CD4-positive, alpha-beta T cell treated with Interleukin-4 for 1 hour (primary cell): Measurements from ENCODE around the gene ABCD1.
"Not testable (repeated sequence)": the region's sequence is repeated elsewhere in the genome, so short reads cannot be mapped to it uniquely, and the experiment has no call there.

Experiments
- DNase-seq, 2 donors: peaks; one replicate each; pipeline ENCODE4 v3.0.0-alpha.2; 2020 to 2022

The ABCD1 gene

DNA sequence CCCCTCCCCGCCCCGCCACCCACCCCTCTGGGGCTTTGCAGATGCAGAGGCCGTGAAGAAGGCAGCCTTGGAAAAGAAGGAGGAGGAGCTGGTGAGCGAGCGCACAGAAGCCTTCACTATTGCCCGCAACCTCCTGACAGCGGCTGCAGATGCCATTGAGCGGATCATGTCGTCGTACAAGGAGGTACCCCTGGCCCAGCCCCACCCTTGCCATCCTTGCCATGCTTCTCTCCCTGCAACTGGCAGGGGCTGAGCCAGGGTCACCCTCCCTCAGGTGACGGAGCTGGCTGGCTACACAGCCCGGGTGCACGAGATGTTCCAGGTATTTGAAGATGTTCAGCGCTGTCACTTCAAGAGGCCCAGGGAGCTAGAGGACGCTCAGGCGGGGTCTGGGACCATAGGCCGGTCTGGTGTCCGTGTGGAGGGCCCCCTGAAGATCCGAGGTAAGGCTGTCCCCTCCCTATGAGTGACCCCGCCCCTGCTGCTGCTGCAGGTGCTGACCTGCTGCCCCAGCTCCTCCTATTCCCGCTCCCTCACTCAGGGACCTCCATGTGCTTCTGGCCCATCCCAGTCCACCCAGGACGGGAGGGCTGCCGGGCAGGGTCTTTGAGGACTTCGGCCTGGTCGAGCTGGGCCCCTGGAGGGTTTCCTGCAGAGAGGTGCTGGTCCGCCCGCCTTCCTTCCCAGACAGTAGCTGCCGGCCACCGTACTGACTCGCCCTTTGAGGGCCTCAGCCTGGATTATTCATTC lies 11.6 kb downstream of the ABCD1 start:
- no peak for DNase-seq

DNA sequence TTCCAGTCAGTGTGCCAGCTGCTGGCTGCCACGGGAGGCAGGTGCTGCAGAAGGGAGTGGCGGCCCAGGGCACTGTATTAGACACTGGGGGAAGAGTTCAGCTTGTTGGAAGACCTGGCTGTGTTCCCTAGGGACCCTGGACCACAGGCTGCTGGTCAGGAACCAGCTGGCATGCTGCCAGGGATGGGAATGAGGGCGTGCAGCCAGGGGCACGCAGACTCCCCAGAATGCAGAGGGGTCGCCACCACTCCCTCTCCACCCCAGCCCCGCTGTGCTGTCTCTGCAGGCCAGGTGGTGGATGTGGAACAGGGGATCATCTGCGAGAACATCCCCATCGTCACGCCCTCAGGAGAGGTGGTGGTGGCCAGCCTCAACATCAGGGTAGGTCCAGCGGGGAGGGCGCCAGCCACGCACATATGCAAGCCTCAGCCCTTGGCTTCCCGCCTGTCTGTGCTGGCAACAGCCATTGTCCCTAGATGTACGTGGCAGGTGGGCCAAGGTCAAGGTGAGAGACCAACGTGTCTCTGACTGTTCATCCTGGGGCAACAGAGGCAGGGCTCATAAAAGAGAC lies 12.3 kb downstream of the ABCD1 start:
- DNase-seq: no peak

DNA sequence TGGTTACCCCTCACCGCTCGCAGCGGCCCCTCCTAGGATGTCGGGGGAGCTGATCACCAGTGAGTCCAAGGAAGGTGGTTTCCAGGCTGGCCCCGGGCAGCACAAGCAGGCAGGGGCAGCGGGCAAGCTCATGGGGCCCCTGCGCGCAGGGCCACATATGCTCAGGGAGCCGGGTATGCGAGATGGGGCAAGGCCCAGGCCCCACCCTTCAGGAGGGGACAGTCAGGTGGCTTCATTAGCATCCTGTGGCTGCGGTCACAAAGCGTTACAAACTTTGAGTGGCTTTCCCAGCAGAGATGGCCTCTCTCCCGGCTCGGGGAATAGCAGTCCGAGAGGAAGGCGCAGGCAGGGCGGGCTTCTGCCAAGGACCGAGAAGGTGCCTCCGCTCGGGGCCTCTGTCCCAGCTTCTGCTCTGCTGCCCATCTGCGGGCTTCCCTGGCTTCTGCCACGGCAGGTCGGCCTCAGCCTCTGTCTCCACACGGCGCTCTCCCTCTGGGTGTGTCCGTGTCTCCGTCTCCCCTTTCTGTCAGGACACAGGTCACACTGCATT lies 13.5 kb downstream of the ABCD1 start:
- no peak for DNase-seq

DNA sequence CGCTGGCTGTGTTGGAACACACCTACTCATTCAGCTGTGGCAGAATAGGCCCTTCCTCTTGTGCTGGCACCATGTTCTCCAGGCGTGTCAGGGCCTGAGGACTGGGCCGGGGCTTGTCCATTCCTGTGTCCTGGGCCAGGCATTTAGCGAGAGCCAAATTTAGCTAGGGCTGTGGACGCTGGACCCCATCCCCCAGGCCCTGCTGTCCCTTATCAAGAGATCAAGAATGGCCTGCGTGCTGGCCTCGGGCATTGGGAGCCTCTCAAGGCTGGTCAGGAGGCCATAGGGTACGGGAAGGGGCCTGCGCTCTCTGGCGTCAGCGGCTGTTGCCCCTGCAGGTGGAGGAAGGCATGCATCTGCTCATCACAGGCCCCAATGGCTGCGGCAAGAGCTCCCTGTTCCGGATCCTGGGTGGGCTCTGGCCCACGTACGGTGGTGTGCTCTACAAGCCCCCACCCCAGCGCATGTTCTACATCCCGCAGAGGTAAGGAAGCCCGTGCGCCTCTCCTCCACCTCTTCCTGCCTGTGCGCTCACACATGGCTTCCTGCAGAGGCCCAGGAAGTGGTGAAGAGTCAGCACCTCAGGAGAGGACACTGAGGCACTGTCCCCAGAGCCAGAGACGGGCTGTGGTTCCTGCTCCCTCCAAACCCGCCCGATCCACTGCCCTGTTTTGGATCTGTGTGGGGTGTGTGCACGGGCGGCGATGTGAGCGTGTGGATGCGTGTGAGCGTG lies 15.3 kb downstream of the ABCD1 start:
- no peak for DNase-seq

DNA sequence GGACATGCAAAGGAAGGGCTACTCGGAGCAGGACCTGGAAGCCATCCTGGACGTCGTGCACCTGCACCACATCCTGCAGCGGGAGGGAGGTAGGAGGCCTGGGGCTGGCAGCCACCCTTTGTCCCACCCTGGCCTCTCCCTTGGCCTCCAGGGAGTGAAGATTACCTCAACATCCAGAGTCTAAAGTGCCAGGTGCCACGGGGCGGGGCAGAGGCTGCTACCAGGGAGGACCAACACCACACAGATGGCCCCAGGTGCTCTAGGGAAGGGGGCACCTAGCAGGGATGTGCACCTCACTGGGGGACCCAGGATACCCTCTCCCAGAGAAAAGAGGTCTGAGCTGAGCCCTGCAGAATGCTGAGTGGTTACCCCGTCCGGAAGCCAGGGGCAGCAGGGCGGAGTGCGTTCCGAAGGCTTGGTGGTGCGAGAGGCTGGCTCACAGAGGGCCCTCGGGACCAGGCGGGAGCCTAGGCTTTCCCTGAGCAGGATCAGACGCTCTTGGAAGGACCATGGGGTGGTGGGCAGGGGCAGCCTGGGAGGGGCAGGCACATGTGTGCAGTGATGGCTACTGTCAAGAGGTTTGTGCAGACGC lies 16.1 kb downstream of the ABCD1 start:
- DNase-seq: no peak

DNA sequence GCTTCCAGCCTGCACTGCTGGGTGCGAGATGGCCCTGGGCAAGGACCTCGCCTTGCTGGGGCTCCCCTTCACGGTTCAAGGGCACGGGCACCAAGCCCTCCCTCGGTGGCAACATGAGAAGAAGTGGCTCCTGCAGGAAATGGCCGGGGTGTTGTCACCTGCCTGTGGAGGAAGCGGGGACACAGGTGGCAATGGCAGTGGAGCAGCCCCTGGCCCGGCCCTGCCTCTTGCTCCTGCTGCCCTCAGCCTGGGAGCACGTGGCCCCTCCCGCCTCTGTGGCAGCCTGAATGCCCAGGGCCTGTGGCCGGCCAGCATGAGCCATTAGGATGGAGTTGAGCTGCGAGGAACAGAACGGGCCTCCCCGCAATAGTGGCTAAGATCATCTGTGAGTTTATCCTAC lies 16.8 kb downstream of the ABCD1 start:
- no peak for DNase-seq

DNA sequence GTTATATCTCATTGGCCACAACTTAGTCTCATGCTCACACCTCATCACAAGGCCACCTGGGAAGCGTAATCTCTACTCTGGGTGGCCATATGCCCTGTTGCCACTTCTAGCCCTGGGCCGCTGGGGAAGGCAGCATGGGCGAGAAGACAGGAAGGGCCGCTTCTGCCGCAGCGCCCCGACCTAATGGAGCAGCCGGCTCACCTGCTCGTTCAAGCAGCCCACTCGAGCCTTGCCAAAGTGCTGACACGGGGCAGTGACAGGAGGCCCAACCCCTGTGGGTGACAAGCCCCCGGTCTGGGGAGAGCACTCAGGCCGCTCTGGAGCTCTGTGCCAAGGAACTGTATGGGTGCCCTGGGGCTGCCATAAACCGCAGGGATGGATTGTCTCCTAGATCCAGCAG lies 17.5 kb downstream of the ABCD1 start:
- not testable (repeated sequence) for DNase-seq

DNA sequence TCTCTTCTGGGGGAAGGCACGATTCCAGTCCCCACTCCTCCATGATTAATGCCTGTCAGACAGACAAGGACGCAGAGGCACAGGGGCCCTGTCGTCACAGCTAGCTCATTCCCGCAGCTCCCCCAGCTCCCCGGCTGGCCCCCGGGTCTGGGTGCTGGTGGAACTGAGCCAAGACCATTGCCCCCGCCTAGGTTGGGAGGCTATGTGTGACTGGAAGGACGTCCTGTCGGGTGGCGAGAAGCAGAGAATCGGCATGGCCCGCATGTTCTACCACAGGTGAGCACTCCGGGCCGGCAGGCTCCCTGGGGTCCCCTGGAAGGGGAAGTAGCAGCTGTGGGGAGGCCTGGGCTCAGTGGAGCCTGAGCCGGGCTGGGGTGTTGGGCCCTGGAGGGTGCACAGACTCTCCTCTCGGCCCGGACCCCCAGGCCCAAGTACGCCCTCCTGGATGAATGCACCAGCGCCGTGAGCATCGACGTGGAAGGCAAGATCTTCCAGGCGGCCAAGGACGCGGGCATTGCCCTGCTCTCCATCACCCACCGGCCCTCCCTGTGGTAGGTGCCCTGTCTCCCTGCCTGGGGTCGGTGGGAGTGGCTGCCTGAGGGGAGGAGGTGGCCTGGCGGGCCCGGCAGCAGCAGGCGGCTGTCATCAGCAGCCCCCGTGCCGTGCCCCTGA lies 18.3 kb downstream of the ABCD1 start:
- not testable (repeated sequence) for DNase-seq

DNA sequence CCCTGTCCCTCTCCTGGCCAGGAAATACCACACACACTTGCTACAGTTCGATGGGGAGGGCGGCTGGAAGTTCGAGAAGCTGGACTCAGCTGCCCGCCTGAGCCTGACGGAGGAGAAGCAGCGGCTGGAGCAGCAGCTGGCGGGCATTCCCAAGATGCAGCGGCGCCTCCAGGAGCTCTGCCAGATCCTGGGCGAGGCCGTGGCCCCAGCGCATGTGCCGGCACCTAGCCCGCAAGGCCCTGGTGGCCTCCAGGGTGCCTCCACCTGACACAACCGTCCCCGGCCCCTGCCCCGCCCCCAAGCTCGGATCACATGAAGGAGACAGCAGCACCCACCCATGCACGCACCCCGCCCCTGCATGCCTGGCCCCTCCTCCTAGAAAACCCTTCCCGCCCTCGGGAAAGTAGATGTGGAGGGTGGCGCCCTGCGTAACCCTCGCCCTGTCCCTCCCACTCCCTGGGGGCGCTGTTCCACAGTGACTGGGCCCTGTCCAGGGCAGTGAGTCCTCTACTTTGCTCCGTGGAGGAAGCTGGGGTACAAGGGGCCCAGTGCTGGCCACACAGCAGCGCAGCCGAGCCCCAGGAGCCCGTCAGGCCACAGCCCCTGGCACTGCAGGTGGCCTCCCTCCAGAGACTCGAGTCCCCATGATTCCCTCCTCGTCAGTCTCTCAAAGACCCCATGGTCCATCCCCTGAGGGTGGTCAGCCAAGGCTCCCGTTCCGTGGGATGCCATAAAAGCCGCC lies 19.0 kb downstream of the ABCD1 start:
- not testable (repeated sequence) for DNase-seq

DNA sequence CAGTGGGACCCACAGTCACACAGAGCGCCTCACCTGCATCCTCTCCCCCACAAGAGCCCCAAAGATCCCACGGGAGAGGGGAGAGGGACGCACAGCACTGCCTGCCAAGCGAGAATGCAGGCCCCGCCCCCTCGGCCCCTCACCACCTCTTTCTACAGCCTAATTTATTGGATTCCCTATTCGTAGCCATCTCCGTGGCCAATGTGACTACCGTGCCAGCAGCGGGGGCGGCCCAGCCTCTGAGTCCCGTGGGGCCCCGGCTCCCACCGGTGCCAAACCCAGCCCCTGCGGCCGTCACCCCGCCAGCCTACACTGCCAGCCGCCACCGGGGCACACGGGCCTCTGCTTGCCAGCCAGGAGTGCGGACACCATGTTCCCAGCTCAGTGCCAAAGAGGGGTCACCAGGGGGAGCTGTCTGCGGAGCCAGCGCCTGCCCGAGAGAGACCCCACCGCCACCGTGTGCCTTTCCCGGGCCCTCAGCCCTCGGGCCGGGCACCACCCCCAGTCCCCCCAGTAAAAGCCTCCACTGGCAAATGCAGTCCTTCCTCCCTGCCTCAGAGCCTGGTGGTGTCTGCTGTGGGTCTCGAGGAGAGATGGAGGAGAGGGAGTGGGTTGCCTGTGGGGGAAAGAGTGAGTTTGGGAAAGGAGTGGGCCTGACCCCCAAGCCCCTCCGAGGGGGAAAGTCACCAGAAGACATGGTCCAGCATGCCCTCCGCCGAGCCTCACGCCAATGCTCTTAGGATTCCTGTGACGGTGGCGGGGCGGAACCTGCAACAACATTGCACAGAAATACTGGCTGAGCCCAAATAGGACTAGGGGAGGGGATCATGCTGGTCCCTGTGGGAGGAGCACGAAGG lies 19.8 kb downstream of the ABCD1 start:
- DNase-seq: peak in 1 of 2 donors; percentile 11

DNA sequence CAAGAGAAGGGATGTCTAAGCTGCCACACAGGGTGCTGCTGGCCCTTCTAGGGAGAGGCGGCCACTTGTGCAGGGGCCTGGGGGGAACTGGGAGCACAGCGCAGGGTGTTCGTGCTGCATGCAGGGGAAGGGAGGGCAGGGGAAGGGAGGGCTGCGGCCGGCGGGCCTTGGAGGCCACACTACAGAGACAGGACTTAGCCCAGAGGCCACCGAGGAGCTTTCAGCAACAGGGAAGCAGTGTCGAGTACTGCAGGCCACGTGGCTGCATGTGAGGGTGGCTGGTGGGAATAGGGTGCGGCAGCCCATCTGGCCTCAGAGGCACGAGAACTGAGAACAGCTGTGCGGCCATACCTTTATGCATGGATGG lies 20.4 kb downstream of the ABCD1 start:
- DNase-seq: peak in 1 of 2 donors; percentile 2

DNA sequence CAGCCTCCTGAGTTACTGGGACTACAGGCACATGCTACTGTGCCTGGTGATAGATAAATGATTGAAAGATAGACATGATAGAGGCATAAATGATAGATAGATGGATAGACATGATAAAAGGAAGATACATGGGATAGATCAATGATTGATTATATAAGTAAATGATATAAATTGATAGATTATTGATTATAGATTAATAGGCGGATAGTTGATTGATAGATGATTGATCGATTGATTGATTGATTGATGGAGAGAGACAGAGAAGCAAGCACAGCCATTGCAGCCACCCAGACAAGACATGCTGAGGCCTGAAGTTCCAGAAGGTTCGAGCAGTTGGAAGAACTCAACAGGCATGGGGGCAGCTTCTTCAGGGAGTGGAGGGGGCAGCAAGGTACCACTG lies 21.7 kb downstream of the ABCD1 start:
- no peak for DNase-seq

DNA sequence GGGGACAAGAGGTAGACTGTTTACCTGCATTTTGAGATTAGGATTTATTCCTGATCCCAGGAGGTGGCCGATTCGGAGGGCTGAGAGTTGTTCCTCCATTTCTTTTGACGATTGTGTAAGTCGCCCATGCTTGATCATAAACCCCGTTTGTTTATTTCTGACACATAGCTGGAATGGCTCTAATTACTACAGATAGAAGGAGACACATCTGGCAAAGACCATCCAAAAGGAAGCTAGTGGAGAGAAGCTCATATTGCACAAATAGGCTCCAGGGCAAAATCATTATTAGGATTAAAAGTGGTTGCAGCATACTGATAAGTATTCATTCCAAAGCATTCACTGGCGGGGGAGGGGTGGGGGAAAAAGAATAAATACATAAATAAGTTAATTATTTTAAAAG lies 22.3 kb downstream of the ABCD1 start:
- DNase-seq: not testable (repeated sequence)

DNA sequence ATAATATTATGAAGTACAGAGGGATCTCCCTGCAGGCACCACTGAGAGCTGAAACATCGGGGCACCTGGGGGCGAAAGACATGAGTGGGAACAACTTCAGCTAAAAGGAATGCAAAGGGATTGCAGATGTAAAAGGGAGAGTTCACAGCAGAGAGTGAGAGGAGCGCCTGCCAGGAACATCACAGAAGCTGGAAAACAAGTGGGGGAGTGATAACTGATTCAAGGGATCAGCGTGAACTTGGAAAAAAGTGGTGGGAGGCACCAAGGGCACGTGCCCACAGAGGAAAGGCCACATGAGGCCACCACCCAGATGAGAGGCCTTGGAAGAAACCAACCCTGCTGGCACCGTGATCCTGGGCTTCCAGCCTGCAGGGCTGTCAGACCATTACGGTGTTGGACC lies 24.4 kb downstream of the ABCD1 start:
- DNase-seq: not testable (repeated sequence)

DNA sequence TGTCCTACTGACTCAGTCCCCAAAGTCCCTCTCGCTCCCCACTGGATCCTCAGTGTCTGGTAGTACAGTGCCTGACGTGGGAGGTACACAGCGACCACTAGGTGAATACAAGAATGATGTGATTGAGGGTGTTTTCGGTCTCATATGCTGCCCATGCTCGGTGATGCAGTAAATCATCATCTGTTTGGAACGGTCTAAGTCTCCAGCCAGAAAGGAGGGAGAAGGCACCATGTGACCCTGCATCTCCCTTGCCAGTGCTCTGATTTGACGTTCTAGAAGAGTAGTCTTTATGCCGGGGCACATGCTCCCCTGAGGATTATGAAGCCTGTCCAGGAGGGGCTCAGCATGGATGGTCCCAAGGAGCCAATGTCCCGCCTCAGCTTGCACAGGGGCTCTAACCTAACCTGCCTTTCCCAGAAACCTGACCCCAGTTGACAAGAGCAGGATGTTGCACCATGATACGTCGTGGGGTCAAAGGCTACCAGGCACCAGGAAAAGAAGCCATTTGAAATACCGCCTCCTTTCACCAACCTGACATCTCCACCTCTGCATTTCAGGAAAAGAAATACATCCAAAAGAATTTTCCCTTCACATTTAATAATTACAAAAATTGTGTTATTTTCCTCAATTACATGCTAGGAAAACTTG lies 25.6 kb downstream of the ABCD1 start:
- DNase-seq: no peak

DNA sequence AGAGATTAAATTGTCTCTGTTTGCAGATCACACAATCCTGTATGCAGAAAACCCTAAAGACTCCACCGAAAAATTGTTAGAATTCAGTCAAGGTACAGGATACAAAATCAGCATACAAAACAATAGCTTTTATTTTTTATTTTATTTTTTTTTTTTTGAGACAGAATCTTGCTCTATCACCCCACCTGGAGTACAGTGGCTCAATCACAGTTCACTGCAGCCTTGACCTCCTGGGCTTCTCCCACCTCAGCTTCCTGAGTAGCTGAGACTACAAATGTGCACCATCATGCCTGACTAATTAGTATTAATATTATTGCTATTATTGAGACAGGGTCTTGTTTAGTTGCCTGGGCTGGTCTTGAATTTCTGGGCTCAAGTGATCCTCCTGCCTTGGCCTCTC lies 30.5 kb downstream of the ABCD1 start:
- peak in 1 of 2 donors; percentile 3 for DNase-seq

DNA sequence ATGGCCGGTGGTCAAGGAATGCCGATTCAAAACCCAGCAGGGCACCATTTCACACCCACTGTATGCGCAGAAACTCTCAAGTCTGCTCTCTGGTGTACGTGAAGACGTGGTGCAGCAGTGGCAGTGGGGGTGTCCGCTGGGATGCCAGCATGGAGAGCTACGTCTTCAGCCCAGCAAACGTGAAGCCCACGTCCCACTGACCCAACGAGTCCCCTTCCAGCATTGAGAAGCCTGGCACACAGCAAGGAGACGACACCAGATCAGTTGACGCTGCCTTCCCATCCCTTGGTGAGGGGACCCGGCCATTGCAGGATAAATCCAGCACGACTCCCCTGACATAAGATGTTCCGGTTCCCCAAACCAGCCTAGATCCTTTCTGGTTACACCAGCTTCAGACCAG lies 37.2 kb downstream of the ABCD1 start:
- DNase-seq: no peak

DNA sequence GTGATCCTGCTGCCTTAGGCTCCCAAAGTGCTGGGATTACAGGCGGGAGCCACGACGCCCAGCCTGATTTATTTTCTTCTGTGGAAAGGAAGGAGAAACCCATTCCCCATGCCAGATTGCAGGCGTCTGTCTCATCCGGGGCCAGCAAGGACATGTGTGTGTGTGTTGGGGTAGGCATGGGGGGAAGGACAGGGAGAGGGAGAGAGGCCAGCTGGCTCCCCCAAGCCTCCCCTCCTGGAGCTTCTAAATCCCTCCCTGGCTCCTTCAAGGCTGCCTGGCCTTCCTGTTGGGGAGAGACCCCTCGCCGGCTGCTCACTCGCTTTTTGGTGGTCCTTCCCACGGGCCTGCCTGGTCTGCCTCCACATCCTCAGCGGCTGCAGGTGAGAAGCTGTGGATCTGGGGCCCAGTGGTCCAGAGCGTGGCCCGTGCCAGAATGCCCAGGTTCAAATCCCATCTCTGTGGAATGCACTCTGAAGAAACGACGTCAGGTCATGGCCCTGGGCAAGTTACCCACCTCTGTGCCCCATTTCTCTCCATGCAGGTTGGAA lies 38.0 kb downstream of the ABCD1 start:
- no peak for DNase-seq

DNA sequence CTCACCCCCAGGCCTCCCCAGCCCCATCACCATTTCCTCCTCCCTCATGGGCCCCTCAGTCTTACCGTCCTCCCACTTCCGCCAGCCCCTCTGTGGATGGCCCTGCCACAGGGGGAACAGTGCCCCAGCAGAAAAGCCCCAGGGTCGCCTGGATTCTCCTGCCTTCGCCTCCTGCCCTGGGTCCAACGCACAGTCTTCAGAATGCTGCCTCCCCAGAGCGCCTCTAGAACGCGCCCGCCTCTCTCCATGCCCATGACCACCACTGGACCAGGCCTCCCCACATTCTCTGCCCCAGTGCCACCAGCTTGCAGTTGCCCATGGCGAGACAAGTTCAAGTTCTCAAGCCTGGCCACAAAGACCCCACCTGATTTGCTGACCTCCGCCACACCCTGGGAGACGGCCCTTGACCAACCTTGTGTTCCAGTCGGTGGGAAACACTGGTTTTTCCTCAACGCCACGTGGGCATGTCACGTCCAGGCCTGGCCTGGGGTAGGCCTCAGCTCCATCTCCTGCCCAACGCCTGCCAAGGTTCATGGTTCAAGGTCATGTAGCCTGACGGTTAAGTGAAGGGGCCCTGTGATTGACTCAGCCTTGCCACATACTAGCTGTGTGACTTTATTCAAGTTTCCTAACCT lies 38.8 kb downstream of the ABCD1 start:
- DNase-seq: no peak
